HEK293T (cell line): ENCODE results near the gene RGP1.

Experiments used
- ARNT ChIP-seq: fragments of 450-650 bp; IDR thresholded peaks from 2 replicates; pipeline ENCODE4 v1.6.1; 2017; ENCODE audit warnings: mild to moderate bottlenecking
- CTBP1 ChIP-seq: fragments of 450-650 bp; IDR thresholded peaks from 2 replicates; pipeline ENCODE4 v1.6.1; 2016; ENCODE audit warnings: borderline replicate concordance
- ELF4 ChIP-seq: fragments of 450-650 bp; IDR thresholded peaks from 2 replicates; pipeline ENCODE4 v1.6.1; 2017; ENCODE audit warnings: antibody characterized with exemption
- FOXA1 ChIP-seq: fragments of 450-650 bp; IDR thresholded peaks from 2 replicates; pipeline ENCODE4 v1.6.1; 2016; ENCODE audit warnings: mild to moderate bottlenecking
- HDGF ChIP-seq: fragments of 450-650 bp; IDR thresholded peaks from 2 replicates; pipeline ENCODE4 v1.6.1; 2017; ENCODE audit warnings: antibody characterized with exemption, borderline replicate concordance
- NFRKB ChIP-seq: fragments of 450-650 bp; IDR thresholded peaks from 2 replicates; pipeline ENCODE4 v1.6.1; 2016; ENCODE audit warnings: mild to moderate bottlenecking, moderate library complexity
- SP1 ChIP-seq: fragments of 450-650 bp; IDR thresholded peaks from 2 replicates; pipeline ENCODE4 v1.6.1; 2017
- SUZ12 ChIP-seq: fragments of 450-650 bp; IDR thresholded peaks from 2 replicates; pipeline ENCODE4 v1.6.1; 2016; ENCODE audit warnings: mild to moderate bottlenecking
- TARDBP ChIP-seq: fragments of 450-650 bp; IDR thresholded peaks from 2 replicates; pipeline ENCODE4 v1.6.1; 2016
- ZNF384 ChIP-seq: fragments of 450-650 bp; IDR thresholded peaks from 2 replicates; pipeline ENCODE4 v1.6.1; 2016
- TF ChIP-seq, protein P1 (sequence below): fragments of 450-650 bp; IDR thresholded peaks from 2 replicates; pipeline ENCODE4 v1.6.1; 2016

DNA sequence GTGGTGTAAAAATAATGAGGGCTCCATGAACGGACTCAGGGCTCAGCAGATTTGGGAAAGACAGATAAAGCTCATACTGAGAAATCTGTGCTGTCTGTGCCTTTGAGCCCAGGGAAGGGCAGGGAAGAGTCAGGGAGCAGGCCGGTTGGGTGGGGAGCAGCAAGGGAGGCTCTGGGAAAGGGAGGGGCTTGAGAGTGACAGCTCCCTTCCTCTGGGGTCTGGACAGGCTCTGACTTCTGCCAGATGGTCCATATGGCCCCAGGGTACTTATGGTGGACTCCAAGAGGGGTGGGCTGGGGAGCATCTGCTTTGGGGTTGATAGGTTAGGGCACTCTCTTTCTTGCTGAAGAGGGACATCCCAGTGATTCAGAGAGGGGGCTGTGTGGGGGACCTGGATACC is 44.4 kb downstream of the RGP1 start:
- TF ChIP-seq SUZ12 (no peak), ELF4 (no peak), CTBP1 (no peak), ARNT (no peak), FOXA1 (no peak), ZNF384 (no peak), SP1 (no peak), HDGF (no peak), NFRKB (no peak), TARDBP (no peak)
- TF ChIP-seq, protein P1, sequence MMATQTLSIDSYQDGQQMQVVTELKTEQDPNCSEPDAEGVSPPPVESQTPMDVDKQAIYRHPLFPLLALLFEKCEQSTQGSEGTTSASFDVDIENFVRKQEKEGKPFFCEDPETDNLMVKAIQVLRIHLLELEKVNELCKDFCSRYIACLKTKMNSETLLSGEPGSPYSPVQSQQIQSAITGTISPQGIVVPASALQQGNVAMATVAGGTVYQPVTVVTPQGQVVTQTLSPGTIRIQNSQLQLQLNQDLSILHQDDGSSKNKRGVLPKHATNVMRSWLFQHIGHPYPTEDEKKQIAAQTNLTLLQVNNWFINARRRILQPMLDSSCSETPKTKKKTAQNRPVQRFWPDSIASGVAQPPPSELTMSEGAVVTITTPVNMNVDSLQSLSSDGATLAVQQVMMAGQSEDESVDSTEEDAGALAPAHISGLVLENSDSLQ: no peak
